GM12874 (cell line): ENCODE data around the gene TRIML2.

ENCODE experiments used
- TF ChIP-seq, protein P1 (sequence below): IDR thresholded peaks from 2 replicates; pipeline ENCODE4 v1.5.1; 2011; ENCODE audit warnings: low read depth, mild to moderate bottlenecking, control low read depth, low read length, moderate library complexity; ENCODE audit not compliant: insufficient read depth

TRIML2 gene, protein sequence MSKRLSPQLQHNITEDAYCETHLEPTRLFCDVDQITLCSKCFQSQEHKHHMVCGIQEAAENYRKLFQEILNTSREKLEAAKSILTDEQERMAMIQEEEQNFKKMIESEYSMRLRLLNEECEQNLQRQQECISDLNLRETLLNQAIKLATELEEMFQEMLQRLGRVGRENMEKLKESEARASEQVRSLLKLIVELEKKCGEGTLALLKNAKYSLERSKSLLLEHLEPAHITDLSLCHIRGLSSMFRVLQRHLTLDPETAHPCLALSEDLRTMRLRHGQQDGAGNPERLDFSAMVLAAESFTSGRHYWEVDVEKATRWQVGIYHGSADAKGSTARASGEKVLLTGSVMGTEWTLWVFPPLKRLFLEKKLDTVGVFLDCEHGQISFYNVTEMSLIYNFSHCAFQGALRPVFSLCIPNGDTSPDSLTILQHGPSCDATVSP

DNA sequence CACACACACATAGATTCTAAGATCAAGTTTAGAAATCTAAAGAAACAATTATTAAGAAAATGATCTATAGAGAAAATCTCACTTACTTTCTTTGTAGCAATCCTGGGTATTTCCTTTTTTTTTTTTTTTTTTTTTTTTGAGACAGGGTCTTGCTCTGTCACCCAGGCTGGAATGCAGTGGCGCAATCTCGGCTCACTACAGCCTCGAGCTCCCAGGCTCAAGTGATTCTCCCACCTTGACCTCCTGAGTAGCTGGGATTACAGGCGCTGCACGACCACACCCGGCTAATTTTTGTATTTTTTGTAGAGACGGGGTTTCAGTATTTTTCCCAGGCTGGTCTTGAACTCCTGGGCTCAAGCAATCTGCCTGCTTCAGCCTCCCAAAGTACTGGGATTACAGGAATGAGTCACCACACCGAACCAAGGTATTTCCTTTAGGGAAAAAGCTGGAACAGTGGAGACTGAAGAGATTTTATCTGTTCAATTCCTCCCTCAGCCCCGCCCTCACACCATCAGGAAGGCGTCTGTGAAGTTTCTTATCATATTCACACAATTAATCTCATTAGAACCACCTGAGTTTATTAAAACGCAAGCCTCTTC, at the start of gene TRIML2:
TRIML2 (minus strand) TSS at position 447 of the 599 bp plus-strand sequence. CDS start 4,235 bp downstream, outside the sequence.
- TF ChIP-seq, protein P1, sequence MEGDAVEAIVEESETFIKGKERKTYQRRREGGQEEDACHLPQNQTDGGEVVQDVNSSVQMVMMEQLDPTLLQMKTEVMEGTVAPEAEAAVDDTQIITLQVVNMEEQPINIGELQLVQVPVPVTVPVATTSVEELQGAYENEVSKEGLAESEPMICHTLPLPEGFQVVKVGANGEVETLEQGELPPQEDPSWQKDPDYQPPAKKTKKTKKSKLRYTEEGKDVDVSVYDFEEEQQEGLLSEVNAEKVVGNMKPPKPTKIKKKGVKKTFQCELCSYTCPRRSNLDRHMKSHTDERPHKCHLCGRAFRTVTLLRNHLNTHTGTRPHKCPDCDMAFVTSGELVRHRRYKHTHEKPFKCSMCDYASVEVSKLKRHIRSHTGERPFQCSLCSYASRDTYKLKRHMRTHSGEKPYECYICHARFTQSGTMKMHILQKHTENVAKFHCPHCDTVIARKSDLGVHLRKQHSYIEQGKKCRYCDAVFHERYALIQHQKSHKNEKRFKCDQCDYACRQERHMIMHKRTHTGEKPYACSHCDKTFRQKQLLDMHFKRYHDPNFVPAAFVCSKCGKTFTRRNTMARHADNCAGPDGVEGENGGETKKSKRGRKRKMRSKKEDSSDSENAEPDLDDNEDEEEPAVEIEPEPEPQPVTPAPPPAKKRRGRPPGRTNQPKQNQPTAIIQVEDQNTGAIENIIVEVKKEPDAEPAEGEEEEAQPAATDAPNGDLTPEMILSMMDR = no peak

GRCh38 chr4:188158336-188158735, 48.9 kb upstream of the TRIML2 start:
- TF ChIP-seq, protein P1 = no peak

- TF ChIP-seq, protein P1 = no peak
Observed at GRCh38 chr4:188154668-188155405, 45.4 kb upstream of the TRIML2 start.

- TF ChIP-seq, protein P1 = no peak
Observed at GRCh38 chr4:188147776-188148175, 38.4 kb upstream of the TRIML2 start.

DNA sequence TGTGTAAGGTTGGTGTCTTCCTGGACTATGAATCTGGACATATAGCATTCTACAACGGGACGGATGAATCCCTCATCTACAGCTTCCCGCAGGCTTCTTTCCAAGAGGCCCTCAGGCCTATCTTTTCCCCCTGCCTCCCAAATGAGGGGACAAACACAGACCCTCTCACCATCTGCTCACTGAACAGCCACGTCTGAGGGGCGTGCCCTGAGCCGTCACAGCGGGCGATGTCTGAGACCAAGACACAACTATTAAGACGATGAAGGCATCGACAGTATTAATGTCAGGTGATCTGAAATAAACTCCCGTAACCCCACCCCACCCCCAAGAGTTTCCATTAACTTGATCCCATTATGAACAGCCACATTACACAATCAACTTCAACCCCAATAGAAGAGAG, 37.8 kb upstream of the TRIML2 start:
- TF ChIP-seq, protein P1 = no peak

- TF ChIP-seq, protein P1 = no peak
Observed at GRCh38 chr4:188146618-188147017, 37.2 kb upstream of the TRIML2 start.

GRCh38 chr4:188145601-188146000, 36.2 kb upstream of the TRIML2 start:
- TF ChIP-seq, protein P1 = no peak
